NCI-H146 treated with DMSO at 0.1 percent for 48 hours (cell line): ENCODE measurements around the gene ATP9B.
"Not testable (repeated sequence)": the region's sequence is repeated elsewhere in the genome, so short reads cannot be mapped to it uniquely, and the experiment has no call there.

Experiments
- DNase-seq: peaks from one replicate; lab custom pipeline; 2025; ENCODE audit not compliant: unreplicated experiment; lab: John Stamatoyannopoulos, UW

ATP9B gene

DNA sequence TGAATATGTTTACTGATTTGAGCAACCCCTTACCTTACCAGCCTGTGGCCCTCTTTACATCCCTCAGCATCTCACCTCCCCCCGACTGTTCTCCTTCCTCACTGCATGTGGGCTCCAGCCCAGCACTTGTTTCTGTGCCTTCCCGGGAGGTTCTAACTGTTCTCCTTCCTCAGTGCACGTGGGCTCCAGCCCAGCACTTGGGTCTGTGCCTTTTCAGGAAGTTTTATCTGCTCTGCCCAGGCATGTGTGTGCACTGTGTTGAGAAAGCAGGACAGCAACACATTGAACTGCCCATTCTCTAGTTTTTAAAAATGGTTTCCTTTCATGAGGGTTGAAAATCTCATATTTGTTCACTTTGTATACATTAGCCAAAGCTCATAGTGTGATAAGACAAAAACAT, 158.4 kb downstream of the ATP9B start:
- DNase-seq = no peak

DNA sequence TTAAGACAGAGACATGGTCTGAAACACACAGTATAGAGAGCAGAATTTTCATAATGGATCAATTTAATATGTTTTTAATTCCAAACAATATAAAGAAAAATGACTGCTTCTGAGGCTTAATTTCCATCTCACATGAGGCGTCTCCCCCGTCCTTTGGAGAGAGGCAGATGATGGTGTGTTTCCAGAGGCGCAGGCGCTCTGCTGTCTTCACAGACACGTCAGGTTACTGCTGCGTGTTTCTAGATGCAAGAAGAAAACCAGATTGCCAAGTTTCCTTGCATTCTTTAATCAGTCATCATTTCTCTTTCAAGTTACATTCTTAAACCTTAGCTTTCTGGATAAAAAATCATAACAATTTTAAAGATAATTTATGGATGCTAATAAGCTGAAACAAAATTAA, 160.2 kb downstream of the ATP9B start:
- no peak for DNase-seq

DNA sequence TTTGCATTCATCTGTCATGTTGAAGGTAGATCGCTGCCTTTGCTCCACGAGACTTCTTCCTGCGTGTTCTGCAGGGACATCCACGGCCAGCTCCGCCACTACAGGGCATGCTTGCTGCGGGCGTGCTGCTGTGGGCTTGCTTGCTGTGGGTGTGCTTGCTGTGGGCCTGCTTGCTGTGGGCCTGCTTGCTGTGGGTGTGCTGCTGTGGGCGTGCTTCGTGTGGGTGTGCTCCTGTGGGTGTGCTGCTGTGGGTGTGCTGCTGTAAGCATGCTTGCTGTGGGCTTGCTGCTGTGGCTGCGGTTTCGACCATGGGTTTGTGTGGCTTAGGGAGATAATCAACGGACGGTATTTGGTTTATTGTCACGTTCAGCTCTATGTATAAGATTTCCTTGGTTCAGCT, 165.2 kb downstream of the ATP9B start:
- no peak for DNase-seq

DNA sequence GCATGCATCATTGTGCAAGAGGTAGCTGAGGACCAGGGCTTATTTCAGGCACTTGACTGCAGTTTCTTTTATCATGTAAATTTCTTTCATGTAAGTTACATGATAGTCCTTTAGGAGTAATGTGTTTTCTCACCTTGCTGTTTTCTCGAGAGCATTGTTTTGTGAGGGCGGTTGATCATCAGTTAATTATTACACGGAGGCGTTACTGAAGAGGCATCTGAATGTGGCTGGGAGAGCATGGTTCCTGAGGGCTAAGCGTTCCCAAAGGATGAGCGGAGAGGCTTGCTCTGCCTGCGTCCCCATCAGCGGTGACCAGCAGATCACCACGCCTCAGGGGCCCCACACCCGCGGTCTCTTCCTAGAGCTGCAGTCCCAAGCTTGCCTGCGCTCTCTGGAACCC, 170.4 kb downstream of the ATP9B start:
- DNase-seq = no peak

DNA sequence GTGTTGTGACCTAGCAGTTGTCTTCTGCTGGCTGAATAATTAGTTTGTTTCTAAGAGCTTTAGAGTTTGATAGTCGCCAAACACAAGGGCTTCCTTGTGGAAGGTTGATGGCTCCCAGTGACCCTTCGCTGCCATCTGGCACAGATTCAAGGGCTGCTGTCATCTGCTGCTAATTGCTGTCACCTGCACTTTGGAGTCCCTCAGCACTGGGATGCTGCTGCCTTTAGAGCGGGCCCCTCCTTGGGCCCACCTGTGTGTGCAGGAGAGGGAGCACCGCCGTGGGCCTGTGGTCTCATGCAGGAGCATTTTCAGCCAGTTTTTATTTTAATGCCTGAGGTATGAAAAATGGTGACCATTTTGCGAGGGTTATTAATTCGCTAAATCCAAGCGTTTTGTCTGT, 172.6 kb downstream of the ATP9B start:
- peak; percentile 99 for DNase-seq

DNA sequence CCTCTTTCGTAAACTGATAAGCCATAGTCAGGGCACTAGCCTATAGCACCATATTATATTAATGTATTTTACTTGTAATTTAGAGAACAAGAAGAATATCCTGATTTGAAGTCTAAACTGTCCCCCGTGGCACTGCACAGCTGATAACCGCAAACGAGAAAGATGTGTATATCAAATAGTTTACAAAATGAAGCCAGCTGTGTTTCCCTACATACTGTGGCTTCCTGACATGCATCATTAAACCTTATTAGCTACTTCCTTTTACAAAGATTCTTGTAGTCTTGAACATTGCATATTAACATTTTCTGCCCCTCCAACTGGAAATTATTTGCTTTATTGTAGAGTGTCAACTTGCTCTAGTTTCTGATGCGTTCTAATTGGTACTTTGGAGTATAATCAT, 173.1 kb downstream of the ATP9B start:
- peak; percentile 99 for DNase-seq

DNA sequence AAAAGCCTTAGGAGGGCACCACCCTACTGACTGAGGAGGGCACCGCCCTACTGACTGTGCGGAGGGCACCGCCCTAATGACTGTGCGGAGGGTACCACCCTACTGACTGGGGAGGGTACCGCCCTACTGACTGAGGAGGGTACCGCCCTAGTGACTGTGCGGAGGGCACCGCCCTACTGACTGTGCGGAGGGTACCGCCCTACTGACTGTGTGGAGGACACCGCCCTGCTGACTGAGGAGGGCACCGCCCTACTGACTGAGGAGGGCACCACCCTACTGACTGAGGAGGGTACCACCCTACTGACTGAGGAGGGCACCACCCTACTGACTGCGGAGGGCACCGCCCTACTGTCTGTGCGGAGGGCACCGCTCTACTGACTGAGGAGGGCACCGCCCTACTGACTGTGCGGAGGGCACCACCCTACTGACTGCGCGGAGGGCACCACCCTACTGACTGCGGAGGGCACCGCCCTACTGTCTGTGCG, 176.4 kb downstream of the ATP9B start:
- DNase-seq = peak; percentile 54

DNA sequence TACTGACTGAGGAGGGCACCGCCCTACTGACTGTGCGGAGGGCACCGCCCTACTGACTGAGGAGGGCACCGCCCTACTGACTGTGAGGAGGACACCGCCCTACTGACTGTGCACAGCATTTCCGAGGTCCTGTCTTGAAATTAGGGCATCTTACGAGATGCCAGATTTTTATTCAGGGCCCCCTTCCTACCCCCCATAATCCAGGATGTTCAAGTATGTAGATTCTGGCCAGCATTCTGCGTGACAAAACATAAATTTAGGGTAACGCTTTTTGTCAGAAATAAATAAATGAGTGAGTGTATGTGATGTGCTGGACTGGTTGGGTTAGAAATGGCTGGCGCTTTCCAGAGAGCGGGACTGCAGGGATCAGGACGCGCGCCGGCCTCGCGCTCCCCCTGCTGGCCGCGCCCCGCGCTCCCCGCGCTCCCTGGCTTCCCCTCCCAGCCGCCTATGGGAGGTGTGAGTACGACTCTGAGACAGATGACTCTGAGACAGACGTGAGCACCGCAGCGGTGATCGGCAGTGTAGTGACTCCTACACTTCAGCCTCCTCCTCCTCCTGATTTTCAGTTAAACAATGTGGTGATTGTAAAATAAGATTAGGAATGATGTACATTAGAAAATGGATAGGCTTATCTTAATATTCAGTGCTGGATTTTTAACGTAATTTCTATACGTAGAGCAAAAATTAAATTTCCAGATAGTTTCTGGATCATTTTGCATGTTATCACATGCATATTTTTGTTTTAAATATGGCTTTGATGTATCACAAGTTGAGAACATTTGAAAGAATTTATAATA, 177.3 kb downstream of the ATP9B start:
- DNase-seq = peak; percentile 69

DNA sequence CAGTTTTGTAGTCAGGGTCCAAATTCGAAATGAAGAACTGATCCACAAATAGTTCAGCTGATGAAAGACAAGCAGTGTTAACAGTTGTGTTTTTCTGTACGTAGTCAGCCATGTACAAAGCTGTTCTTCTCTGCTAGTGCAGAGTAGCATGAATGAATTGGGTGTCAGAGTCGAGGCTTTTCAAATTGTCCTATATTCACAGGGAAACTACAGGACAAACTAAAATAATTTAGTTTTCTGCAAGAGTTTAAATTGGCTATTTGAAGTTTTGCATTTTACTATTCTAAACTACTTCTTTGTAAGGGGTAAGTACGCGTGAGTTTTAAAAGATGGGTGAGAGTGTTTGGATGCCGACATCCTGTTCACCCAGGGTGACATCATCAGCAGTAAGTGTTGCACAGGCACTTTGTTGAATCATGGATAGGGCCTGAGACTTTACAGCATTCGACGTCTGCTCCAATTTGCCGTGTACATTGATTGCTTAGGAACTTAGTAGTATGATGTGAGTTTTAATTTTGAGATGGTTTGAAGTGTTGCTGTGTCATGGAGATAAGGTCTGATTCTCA, 179.4 kb downstream of the ATP9B start:
- DNase-seq = no peak

DNA sequence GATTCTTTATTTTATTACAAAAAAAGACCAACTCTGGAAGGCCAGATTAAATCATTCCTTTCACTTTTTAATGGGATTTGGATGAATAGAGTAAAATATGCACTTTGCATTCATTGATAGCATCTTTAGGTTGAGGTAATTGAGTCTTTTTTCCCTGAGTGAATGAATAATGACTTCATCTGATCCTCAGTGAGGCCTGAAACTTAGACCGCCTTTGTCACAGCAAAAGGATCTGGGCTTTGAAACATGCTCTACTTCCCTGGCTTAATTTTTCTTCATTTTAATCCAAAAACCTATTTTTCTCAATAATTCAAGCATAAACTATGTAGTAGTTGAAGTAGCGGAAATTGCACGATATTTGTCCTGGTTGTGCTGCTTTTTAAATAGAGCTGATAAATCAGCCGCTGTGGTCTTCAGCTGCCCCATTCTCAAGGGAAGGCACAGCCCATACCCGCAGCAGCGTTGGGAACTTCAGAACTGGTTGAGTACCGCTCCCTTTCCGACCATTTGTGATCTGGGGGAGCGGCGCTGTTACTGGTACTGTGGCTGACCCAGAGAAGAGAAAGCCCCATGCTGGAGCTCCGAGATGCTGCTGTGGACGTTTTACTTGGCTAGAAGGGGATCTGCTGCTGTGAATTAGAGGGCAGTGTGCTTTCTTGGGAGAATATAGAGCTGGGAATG, 181.2 kb downstream of the ATP9B start:
- DNase-seq = no peak

DNA sequence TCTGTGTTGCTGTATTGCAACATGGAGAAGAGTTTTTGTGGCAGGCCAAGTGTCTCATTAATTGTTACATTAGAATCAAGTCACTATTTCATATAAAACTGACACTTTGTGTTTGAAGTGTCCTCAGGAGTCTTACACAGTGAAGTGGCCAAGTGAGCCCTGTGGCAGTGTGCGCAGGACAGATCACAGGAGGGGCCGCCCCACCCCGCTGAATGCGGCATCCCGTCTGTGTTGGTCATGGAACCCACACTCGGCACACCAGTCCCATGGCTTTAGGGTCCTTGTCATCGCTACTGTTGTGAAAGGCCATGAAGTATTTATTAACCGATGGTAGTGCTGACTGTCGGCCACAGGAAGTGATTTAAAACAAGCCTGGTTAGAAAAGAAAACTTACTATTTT, 181.8 kb downstream of the ATP9B start:
- no peak for DNase-seq

DNA sequence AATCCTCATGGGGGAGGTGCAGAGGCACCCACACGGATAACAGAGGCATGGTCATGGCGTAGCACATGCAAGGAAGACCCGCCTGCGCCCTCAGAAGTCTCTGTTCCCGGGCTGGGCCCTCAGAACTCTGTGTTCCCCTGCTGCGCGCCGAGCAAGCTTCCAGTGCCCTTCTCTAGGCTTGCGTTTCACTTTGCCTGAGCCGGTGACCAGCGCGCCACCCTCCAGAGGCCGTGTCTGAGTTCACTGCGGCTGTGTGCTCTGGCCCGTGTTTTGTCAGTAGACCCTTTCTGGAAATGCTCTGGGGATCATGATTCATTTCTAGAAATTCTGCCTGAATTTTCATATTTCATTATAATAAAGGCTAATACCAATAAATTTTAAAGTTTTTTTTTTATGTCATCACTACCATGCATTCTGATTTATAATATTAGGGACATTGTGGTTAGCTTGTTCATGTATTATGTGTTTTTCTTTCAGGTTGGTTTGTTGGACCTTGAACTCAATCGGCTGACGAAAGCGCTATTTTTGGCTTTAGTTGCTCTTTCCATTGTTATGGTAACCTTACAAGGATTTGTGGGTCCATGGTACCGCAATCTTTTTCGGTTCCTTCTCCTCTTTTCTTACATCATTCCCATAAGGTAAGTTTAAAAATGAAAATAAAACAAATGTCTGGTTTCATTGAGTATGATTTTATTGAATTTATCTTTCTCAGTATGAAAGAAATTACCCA, 183.9 kb downstream of the ATP9B start:
- DNase-seq = peak; percentile 95

DNA sequence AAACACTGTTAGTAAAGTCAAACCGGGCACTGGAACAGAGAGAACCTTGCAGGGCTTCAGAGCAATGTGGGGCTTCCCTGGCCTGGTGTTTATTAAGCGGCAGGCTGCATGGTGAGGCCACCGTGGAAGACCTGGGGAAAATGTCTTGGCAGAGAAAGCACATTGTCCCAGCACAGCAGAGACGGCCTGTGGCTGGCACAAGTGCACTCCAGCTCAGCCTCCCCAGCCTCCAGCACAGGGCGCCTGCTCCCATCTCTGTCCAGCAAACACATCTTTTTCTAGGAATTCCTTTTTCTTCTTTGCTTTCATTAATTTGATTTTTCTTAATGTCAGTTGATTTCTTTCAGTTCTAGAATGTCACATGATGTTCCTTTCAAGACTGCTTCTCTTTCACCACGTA, 188.3 kb downstream of the ATP9B start:
- DNase-seq = no peak

DNA sequence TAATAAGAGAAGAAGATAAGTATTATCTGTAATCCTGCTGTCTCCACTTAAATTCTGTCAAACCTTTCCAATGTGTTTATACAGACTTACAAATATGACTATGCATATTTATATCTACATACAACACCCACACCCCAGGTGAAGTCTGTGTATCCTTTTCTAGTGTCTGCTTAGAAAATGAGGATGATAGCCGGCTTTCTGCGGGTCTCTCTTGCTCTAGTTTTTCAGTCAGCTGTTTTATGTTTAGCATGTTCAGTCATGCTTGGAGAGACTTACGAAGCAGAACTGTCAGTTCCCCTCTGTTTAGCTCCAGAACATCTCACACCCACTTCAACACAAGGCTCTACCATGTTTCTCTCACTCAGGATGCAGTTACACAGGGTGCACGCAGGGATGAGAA, 189.3 kb downstream of the ATP9B start:
- no peak for DNase-seq

DNA sequence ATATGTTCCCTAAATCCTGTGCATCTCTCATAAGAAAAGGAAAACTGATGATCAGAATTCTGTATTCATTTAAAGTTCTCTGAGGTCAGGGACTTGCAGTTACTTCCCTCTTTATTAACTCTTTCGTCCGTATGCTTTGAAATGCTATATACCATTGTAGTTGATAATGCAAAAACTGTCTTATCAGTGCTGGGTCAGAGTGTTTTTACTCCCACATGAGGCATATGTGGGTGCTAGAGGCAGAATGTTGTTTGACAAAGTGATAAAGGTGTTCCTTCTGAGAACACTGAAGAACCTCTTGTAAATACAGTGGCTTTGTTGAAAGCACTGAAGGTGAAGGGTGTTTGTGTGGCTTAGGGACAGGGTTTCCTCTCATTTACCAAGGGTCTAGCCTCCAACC, 190.0 kb downstream of the ATP9B start:
- peak; percentile 57 for DNase-seq

DNA sequence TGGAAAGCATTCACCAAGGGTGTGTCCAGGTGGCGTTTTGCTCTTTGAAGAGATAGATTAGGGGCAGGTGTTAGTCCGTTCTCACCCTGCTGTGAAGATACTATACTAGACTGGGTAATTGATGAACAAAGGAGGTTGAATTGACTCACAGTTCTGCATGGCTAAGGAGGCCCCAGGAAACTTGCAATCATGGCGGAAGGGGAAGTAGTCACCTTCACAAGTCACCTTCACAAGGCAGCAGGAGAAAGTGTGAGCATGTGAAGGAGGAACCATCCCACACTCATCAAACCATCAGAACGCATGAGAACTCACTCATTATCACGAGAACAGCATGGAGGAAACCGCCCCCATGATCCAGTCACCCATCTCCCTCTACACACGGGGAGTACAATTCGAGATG, 190.8 kb downstream of the ATP9B start:
- peak; percentile 100 for DNase-seq

DNA sequence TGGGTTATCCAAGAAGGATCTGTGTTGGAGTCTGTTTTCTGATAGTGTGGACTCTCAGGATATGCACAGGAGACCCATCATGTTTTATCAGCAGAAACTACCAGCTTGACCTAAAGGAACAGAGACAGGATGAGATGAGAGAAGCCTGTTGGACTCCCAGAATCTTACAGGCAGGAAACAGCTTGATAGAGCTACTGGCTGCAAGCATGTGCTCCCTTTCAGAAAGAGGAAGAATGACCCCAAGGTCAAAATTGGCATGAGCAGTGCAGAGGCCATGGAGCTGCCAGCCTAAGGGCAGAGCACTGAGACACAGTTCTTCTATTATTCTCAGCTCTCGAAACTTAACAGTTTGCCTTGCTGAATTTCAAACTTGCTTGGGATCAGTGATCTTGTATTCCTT, 191.3 kb downstream of the ATP9B start:
- peak; percentile 61 for DNase-seq

DNA sequence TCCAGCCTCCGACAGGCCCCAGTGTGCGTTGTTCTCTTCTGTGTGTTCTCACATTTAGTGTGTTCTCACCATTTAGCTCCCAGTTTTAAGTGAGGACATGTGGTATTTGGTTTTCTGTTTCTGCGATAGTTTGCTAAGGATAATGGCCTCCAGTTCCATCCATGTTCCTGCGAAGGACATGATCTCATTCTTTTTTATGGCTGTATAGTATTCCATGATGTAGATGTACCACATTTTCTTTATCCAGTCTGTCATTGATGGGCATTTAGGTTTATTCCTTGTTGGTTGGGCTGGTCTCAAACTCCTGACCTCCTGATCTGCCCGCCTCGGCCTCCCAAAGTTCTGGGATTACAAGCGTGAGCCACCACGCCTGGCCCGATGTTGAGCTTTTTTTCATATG, 195.9 kb downstream of the ATP9B start:
- not testable (repeated sequence) for DNase-seq

DNA sequence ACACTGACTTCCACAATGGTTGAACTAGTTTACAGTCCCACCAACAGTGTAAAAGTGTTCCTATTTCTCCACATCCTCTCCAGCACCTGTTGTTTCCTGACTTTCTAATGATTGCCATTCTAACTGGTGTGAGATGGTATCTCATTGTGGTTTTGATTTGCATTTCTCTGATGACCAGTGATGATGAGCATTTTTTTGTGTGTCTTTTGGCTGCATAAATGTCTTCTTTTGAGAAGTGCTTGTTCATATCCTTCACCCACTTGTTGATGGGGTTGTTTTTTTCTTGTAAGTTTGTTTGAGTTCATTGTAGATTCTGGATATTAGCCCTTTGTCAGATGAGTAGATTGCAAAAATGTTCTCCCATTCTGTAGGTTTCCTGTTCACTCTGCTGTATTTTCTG, 202.6 kb downstream of the ATP9B start:
- not testable (repeated sequence) for DNase-seq

DNA sequence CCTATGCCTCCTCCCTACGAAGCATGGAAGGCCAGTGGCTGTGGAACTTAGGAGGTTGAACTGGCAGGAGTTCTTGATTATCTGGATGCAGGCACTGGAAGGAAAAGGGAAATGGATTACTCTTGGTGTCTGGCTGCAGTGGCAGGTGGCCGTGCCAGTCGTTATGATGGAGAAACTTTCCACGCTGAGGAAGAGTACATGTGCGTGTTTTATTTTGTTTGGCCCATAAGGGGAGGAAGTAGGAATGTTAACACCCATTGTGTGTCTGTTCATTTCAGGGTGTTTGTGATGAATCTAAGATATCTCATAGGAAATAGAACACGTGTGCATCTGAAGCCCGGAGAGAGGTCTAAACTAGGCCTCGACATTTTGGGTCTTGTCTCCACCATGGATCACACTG, 203.7 kb downstream of the ATP9B start:
- DNase-seq = no peak

DNA sequence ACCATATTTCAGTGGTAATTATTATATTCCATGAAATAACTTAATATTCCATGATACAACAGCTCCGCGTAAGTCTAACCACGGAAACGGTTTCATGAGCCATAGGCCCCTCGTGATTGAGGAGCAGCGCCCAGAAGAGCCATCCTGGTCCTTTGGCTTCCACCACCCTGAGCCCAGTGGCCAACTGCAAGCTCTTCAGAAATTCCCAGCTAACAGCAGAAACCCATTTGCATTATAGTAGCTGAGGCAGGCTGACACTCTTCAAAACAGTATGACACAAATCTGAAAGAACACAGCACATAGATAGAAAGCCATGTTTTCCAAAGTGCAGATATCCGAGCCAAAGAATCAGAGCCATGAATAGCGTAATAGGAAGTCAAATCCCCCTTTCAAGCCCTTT, 205.6 kb downstream of the ATP9B start:
- no peak for DNase-seq

DNA sequence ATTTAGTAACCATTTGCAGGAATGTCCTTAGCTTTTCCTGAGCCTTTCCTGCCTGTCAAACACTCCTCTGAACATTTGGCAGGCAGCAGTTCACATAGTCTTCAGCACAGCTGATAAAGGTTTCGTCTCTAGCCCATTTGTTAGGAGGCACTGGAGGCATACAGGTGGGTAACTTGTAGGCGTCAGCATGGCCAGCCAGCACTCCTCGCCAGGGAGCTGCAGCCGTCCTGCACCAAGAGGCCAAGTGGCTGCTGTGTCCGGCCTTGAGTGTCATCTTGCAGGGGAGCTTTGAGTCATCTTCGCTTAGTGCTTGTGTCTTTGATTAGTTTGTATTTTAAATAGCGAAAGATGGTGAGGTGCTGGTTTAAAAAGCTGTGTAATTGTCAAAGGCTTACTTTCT, 206.3 kb downstream of the ATP9B start:
- no peak for DNase-seq
